ENCODE data around the gene SLC23A3. TPM values are rescaled to one million over a fixed set of nuclear protein-coding genes. Genes with fewer than 3 reads are reported as not detected.
A peak's percentile ranks its signal among the peaks of the same experiment; 100 is the strongest.
"Not testable (repeated sequence)": the region's sequence is repeated elsewhere in the genome, so short reads cannot be mapped to it uniquely, and the experiment has no call there.

SLC23A3 gene
- total RNA-seq, 2 donors from 2014 or later, result 2.9 to 7.7 TPM

- no peaks in the 10 kb centered on the region for H3K27me3 Mint-ChIP-seq
- H3K27ac Mint-ChIP-seq, result peak overlapping the region; percentile 75
- peak overlapping the region; percentile 97 for H3K4me3 Mint-ChIP-seq
- H3K4me1 Mint-ChIP-seq, result peaks cover 10% of the 10 kb centered on the region
- H3K36me3 Mint-ChIP-seq (ENCODE audit: low read depth), result peaks cover 73% of the 10 kb centered on the region
- no peaks in the 10 kb centered on the region for H3K9me3 Mint-ChIP-seq
- no peak for ATAC-seq (replicated peaks)
Observed at GRCh38 chr2:219209236-219210195, 39.7 kb upstream of the SLC23A3 start.

GRCh38 chr2:219207884-219208740 lies 38.3 kb upstream of the SLC23A3 start:
- Mint-ChIP-seq H3K4me3 (peak overlapping the region; percentile 97), H3K9me3 (no peaks in the 10 kb centered on the region), H3K27ac (peak overlapping the region; percentile 75), H3K27me3 (no peaks in the 10 kb centered on the region), H3K4me1 (peaks cover 10% of the 10 kb centered on the region), H3K36me3 (ENCODE audit: low read depth) (peaks cover 59% of the 10 kb centered on the region)
- ATAC-seq (replicated peaks), result no peak

- no peak for ATAC-seq (replicated peaks)
- Mint-ChIP-seq H3K36me3 (ENCODE audit: low read depth) (peaks cover 51% of the 10 kb centered on the region), H3K27ac (peak overlapping the region; percentile 28), H3K27me3 (no peaks in the 10 kb centered on the region), H3K9me3 (no peaks in the 10 kb centered on the region), H3K4me3 (peak overlapping the region; percentile 97), H3K4me1 (peaks cover 10% of the 10 kb centered on the region)
Observed at GRCh38 chr2:219207134-219207883, 37.5 kb upstream of the SLC23A3 start.

- no peaks in the 10 kb centered on the region for H3K9me3 Mint-ChIP-seq
- no peaks in the 10 kb centered on the region for H3K27me3 Mint-ChIP-seq
- H3K36me3 Mint-ChIP-seq (ENCODE audit: low read depth), result peaks cover 43% of the 10 kb centered on the region
- H3K4me3 Mint-ChIP-seq, result peak within 1 kb of the TSS; percentile 97
- peak; percentile 98 for ATAC-seq (replicated peaks)
- H3K4me1 Mint-ChIP-seq, result peaks cover 10% of the 10 kb centered on the region
- H3K27ac Mint-ChIP-seq, result peak within 1 kb of the TSS; percentile 98
Observed at GRCh38 chr2:219206328-219207133, 36.7 kb upstream of the SLC23A3 start, which contains the start of gene ZFAND2B. Gene ZFAND2B (plus strand): TSS chr2:219206782. CDS start chr2:219206988, 206 bp downstream.

- H3K9me3 Mint-ChIP-seq, result no peaks in the 10 kb centered on the region
- H3K4me3 Mint-ChIP-seq, result peak overlapping the region; percentile 97
- H3K27me3 Mint-ChIP-seq, result no peaks in the 10 kb centered on the region
- ATAC-seq (replicated peaks), result no peak
- H3K36me3 Mint-ChIP-seq (ENCODE audit: low read depth), result peaks cover 37% of the 10 kb centered on the region
- H3K4me1 Mint-ChIP-seq, result peaks cover 10% of the 10 kb centered on the region
- peak overlapping the region; percentile 98 for H3K27ac Mint-ChIP-seq
Observed at GRCh38 chr2:219205981-219206327, 36.1 kb upstream of the SLC23A3 start.

- ATAC-seq (replicated peaks), result no peak
- Mint-ChIP-seq H3K36me3 (ENCODE audit: low read depth) (peaks cover 29% of the 10 kb centered on the region), H3K27me3 (no peaks in the 10 kb centered on the region), H3K27ac (no peak overlapping the region), H3K4me1 (peaks cover 10% of the 10 kb centered on the region), H3K4me3 (peak overlapping the region; percentile 97), H3K9me3 (no peaks in the 10 kb centered on the region)
Observed at GRCh38 chr2:219205165-219205538, 35.3 kb upstream of the SLC23A3 start.

- peaks cover 8% of the 10 kb centered on the region for H3K4me1 Mint-ChIP-seq
- no peak overlapping the region for H3K27ac Mint-ChIP-seq
- peak overlapping the region; percentile 97 for H3K4me3 Mint-ChIP-seq
- peaks cover 23% of the 10 kb centered on the region for H3K36me3 Mint-ChIP-seq (ENCODE audit: low read depth)
- no peaks in the 10 kb centered on the region for H3K9me3 Mint-ChIP-seq
- H3K27me3 Mint-ChIP-seq, result peaks cover under 1% of the 10 kb centered on the region
- ATAC-seq (replicated peaks), result no peak
Observed at GRCh38 chr2:219204425-219205164, 34.8 kb upstream of the SLC23A3 start.

- not testable (repeated sequence) for ATAC-seq (replicated peaks); H3K27ac Mint-ChIP-seq; H3K27me3 Mint-ChIP-seq; H3K4me3 Mint-ChIP-seq; H3K36me3 Mint-ChIP-seq (ENCODE audit: low read depth); H3K4me1 Mint-ChIP-seq; H3K9me3 Mint-ChIP-seq
Observed at GRCh38 chr2:219201331-219201730, 31.5 kb upstream of the SLC23A3 start.

GRCh38 chr2:219200502-219201326 lies 30.9 kb upstream of the SLC23A3 start:
- H3K4me1 Mint-ChIP-seq; H3K27me3 Mint-ChIP-seq; ATAC-seq (replicated peaks); H3K27ac Mint-ChIP-seq; H3K9me3 Mint-ChIP-seq; H3K36me3 Mint-ChIP-seq (ENCODE audit: low read depth): not testable (repeated sequence)
- H3K4me3 Mint-ChIP-seq, result peak overlapping the region; percentile 50

- H3K27ac Mint-ChIP-seq, result no peak overlapping the region
- peaks cover 5% of the 10 kb centered on the region for H3K27me3 Mint-ChIP-seq
- ATAC-seq (replicated peaks), result no peak
Observed at GRCh38 chr2:219199470-219200211, 29.8 kb upstream of the SLC23A3 start.

GRCh38 chr2:219198974-219199373 lies 29.1 kb upstream of the SLC23A3 start:
- no peak overlapping the region for H3K4me3 Mint-ChIP-seq
- no peak overlapping the region for H3K27ac Mint-ChIP-seq
- no peak for ATAC-seq (replicated peaks)
- H3K9me3 Mint-ChIP-seq, result no peaks in the 10 kb centered on the region
- no peaks in the 10 kb centered on the region for H3K4me1 Mint-ChIP-seq
- no peaks in the 10 kb centered on the region for H3K36me3 Mint-ChIP-seq (ENCODE audit: low read depth)
- peaks cover 5% of the 10 kb centered on the region for H3K27me3 Mint-ChIP-seq

More at GRCh38 chr2:219199470-219200211, 29.8 kb upstream of the SLC23A3 start:
- Mint-ChIP-seq H3K4me1 (no peaks in the 10 kb centered on the region), H3K36me3 (ENCODE audit: low read depth) (no peaks in the 10 kb centered on the region), H3K9me3 (no peaks in the 10 kb centered on the region), H3K4me3 (no peak overlapping the region)

- Mint-ChIP-seq H3K27me3 (peaks cover 5% of the 10 kb centered on the region), H3K9me3 (no peaks in the 10 kb centered on the region), H3K4me3 (no peak overlapping the region), H3K36me3 (ENCODE audit: low read depth) (no peaks in the 10 kb centered on the region), H3K4me1 (no peaks in the 10 kb centered on the region), H3K27ac (no peak overlapping the region)
- no peak for ATAC-seq (replicated peaks)
Observed at GRCh38 chr2:219197388-219197787, 27.6 kb upstream of the SLC23A3 start.
